HEK293T (cell line): Measurements from ENCODE around the gene STXBP6.
A peak's percentile ranks its signal among the peaks of the same experiment; 100 is the strongest.

Experiments
- CTCF ChIA-PET: fragments of 350-600 bp; formaldehyde crosslinking; extraction: SDS; loops from one replicate; lab custom pipeline; 2021; ENCODE audit warnings: antibody characterized with exemption, inconsistent platforms; lab: Yijun Ruan, JAX
- POLR2A ChIA-PET: fragments of 350-600 bp; formaldehyde crosslinking; extraction: SDS; loops from one replicate; lab custom pipeline; 2020; ENCODE audit warnings: antibody characterized with exemption, inconsistent platforms; lab: Yijun Ruan, JAX
- DNase-seq: peaks from one replicate; pipeline ENCODE4 v3.0.0; 2012; ENCODE audit warnings: mixed read lengths; ENCODE audit errors: extremely low spot score
- ARNT ChIP-seq: fragments of 450-650 bp; IDR thresholded peaks from 2 replicates; pipeline ENCODE4 v1.6.1; 2017; ENCODE audit warnings: mild to moderate bottlenecking
- BHLHE40 ChIP-seq: fragments of 450-650 bp; IDR thresholded peaks from 2 replicates; pipeline ENCODE4 v1.6.1; 2016; ENCODE audit warnings: mild to moderate bottlenecking, moderate library complexity, borderline replicate concordance
- CTBP1 ChIP-seq: fragments of 450-650 bp; IDR thresholded peaks from 2 replicates; pipeline ENCODE4 v1.6.1; 2016; ENCODE audit warnings: borderline replicate concordance
- ELF4 ChIP-seq: fragments of 450-650 bp; IDR thresholded peaks from 2 replicates; pipeline ENCODE4 v1.6.1; 2017; ENCODE audit warnings: antibody characterized with exemption
- FOXA1 ChIP-seq: fragments of 450-650 bp; IDR thresholded peaks from 2 replicates; pipeline ENCODE4 v1.6.1; 2016; ENCODE audit warnings: mild to moderate bottlenecking
- FOXK2 ChIP-seq: fragments of 450-650 bp; IDR thresholded peaks from 2 replicates; pipeline ENCODE4 v1.6.1; 2016; ENCODE audit warnings: mild to moderate bottlenecking
- FOXM1 ChIP-seq: fragments of 450-650 bp; IDR thresholded peaks from 2 replicates; pipeline ENCODE4 v1.6.1; 2017; ENCODE audit warnings: mild to moderate bottlenecking, borderline replicate concordance
- HDGF ChIP-seq: fragments of 450-650 bp; IDR thresholded peaks from 2 replicates; pipeline ENCODE4 v1.6.1; 2017; ENCODE audit warnings: antibody characterized with exemption, borderline replicate concordance
- L3MBTL2 ChIP-seq: fragments of 450-650 bp; conservative IDR thresholded peaks from 2 replicates; pipeline ENCODE4 v1.6.1; 2016; ENCODE audit warnings: mild to moderate bottlenecking
- LEF1 ChIP-seq: fragments of 450-650 bp; IDR thresholded peaks from 2 replicates; pipeline ENCODE4 v1.6.1; 2017; ENCODE audit warnings: mild to moderate bottlenecking, borderline replicate concordance
- NFRKB ChIP-seq: fragments of 450-650 bp; IDR thresholded peaks from 2 replicates; pipeline ENCODE4 v1.6.1; 2016; ENCODE audit warnings: mild to moderate bottlenecking, moderate library complexity
- PKNOX1 ChIP-seq: fragments of 450-650 bp; IDR thresholded peaks from 2 replicates; pipeline ENCODE4 v1.6.1; 2016
- SP1 ChIP-seq: fragments of 450-650 bp; IDR thresholded peaks from 2 replicates; pipeline ENCODE4 v1.6.1; 2017
- SUZ12 ChIP-seq: fragments of 450-650 bp; IDR thresholded peaks from 2 replicates; pipeline ENCODE4 v1.6.1; 2016; ENCODE audit warnings: mild to moderate bottlenecking
- TARDBP ChIP-seq: fragments of 450-650 bp; IDR thresholded peaks from 2 replicates; pipeline ENCODE4 v1.6.1; 2016
- ZNF384 ChIP-seq: fragments of 450-650 bp; IDR thresholded peaks from 2 replicates; pipeline ENCODE4 v1.6.1; 2016

STXBP6 gene

GRCh38 chr14:25011095-25011494 lies 38.9 kb downstream of the STXBP6 start:
- DNase-seq: no peak
- TF ChIP-seq BHLHE40 (no peak), ARNT (no peak), HDGF (no peak), SP1 (no peak), L3MBTL2 (no peak), FOXK2 (no peak), SUZ12 (no peak), CTBP1 (no peak), PKNOX1 (no peak), NFRKB (no peak), TARDBP (no peak), FOXA1 (no peak), ZNF384 (no peak), ELF4 (no peak)
- ChIA-PET POLR2A (no interaction called here), CTCF (no interaction called here)

- DNase-seq: no peak
- no peak for TF ChIP-seq FOXK2
- no peak for TF ChIP-seq HDGF
- ChIA-PET POLR2A (no interaction called here), CTCF (no interaction called here)
Measured at GRCh38 chr14:25010471-25010870, 39.5 kb downstream of the STXBP6 start.

- no peak for TF ChIP-seq ZNF384
- no peak for TF ChIP-seq NFRKB
- TF ChIP-seq CTBP1: no peak
- no peak for TF ChIP-seq LEF1
- no peak for TF ChIP-seq SUZ12
- TF ChIP-seq BHLHE40: no peak
- TF ChIP-seq ELF4: no peak
- no peak for TF ChIP-seq FOXM1
- no peak for TF ChIP-seq ARNT
- no peak for TF ChIP-seq TARDBP
- TF ChIP-seq FOXA1: no peak
- TF ChIP-seq SP1: no peak
- TF ChIP-seq FOXK2: no peak
- TF ChIP-seq L3MBTL2: no peak
- TF ChIP-seq HDGF: no peak
- no peak for TF ChIP-seq PKNOX1
- no peak for DNase-seq
- POLR2A ChIA-PET: no interaction called here
- CTCF ChIA-PET: no interaction called here
Measured at GRCh38 chr14:25009891-25010290, 40.1 kb downstream of the STXBP6 start.

GRCh38 chr14:25007832-25008231 lies 42.1 kb downstream of the STXBP6 start:
- CTCF ChIA-PET: interaction anchor here (0.7 to 1.0 kb wide), 2 partner anchors 17 to 26 kb away, joined by 3 to 4 read pairs; no protein-coding TSS in a partner anchor

GRCh38 chr14:25006961-25007795 lies 42.8 kb downstream of the STXBP6 start:
- peak; percentile 21 for DNase-seq

More at GRCh38 chr14:25007832-25008231, 42.1 kb downstream of the STXBP6 start:
- DNase-seq: no peak
- POLR2A ChIA-PET: no interaction called here
- no peak for TF ChIP-seq ELF4
- TF ChIP-seq SP1: no peak
- no peak for TF ChIP-seq TARDBP
- no peak for TF ChIP-seq BHLHE40
- no peak for TF ChIP-seq ARNT
- TF ChIP-seq FOXM1: no peak
- TF ChIP-seq ZNF384: no peak
- no peak for TF ChIP-seq NFRKB
- no peak for TF ChIP-seq SUZ12
- TF ChIP-seq L3MBTL2: no peak
- no peak for TF ChIP-seq CTBP1
- no peak for TF ChIP-seq HDGF
- no peak for TF ChIP-seq FOXA1

GRCh38 chr14:25006031-25006430 lies 43.9 kb downstream of the STXBP6 start:
- DNase-seq: no peak
- ChIA-PET POLR2A (no interaction called here), CTCF (interaction anchor here (0.6 to 0.7 kb wide), 4 partner anchors 32 to 295 kb away, joined by 3 to 4 read pairs (median 4); no protein-coding TSS in a partner anchor)
- TF ChIP-seq FOXK2 (no peak), HDGF (no peak), TARDBP (no peak), SUZ12 (no peak), CTBP1 (no peak), PKNOX1 (no peak), ELF4 (no peak), LEF1 (no peak), FOXM1 (no peak), NFRKB (no peak), L3MBTL2 (no peak), ZNF384 (no peak), ARNT (no peak), BHLHE40 (no peak), FOXA1 (no peak), SP1 (no peak)

More at GRCh38 chr14:25006961-25007795, 42.8 kb downstream of the STXBP6 start:
- ChIA-PET POLR2A (no interaction called here), CTCF (interaction anchor here (0.7 to 1.0 kb wide), 2 partner anchors 17 to 25 kb away, joined by 3 to 4 read pairs; no protein-coding TSS in a partner anchor)
- TF ChIP-seq NFRKB (no peak), CTBP1 (no peak), SUZ12 (no peak), SP1 (no peak), L3MBTL2 (no peak)
